Testis (tissue), 2 donors: ENCODE data around the gene PRR7.
A peak's percentile ranks its signal among the peaks of the same experiment; 100 is the strongest.

Experiments used
- CTCF ChIP-seq, 3 experiments: fragments of 450-650 bp in 2 of 3; fragments of 200-600 bp in 1 of 3; sonication (generic) in 1 of 3; IDR thresholded peaks; one replicate each; pipeline ENCODE4 v1.5.1; 2016 to 2019; ENCODE audit warnings: antibody characterized with exemption in 3 of 3, mild to moderate bottlenecking in 2 of 3, moderate library complexity in 1 of 3
- POLR2A ChIP-seq: fragments of 450-650 bp; IDR thresholded peaks from one replicate; pipeline ENCODE4 v1.6.1; 2017; ENCODE audit warnings: antibody characterized with exemption, mild to moderate bottlenecking, moderate library complexity

- TF ChIP-seq CTCF (IDR thresholded peaks at IDR 0.05): peak; percentile 70 to 85 (median 85)
- no peak for TF ChIP-seq POLR2A
Measured at GRCh38 chr5:177491429-177491945, 44.9 kb downstream of the PRR7 start.
